ENCODE measurements around the gene FTCDNL1. TPM values are rescaled to one million over a fixed set of nuclear protein-coding genes. Genes with fewer than 3 reads are reported as not detected.
A peak's percentile ranks its signal among the peaks of the same experiment; 100 is the strongest.

The FTCDNL1 gene
- total RNA-seq (2014; rRNA removed; shearing (Covaris generic)), result not detected in 2 replicates

DNA sequence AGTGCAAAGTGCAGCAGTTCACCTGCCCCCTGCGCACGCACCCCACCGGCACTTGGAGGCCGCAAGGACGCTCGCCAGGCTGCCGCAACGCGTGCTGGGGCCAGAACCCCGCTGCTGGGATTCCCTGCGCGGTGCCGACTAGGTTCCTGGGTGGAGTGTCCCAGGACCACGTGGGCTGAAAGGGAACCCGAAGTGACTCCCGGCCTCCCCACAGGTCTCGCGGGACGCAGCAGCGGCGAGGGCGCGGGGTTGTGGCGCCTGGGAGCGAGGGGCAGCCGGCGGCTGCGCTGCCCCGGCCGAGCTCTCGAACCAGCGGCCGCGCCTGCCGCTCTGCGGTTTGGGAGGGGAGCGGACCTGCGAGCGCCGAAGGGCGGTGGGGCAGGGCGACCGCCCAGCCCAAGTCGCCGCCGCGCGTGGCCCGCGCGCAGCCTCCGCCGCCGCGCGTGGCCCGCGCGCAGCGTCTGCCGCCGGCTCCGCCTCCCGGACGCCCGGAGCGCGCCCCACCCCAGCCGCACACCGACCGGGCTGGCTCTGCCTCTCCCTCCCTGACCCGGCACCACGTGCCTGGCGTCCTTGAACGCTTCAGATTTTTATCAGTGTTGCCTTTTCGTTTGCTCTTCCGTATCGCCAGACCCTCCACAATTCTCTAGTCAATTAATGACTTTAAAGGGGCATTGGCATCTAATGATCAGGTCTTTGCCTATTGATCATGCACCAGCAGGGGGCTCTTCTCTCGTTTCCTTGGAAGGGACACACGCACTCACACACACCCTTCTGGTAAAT is at the start of gene FTCDNL1:
Gene FTCDNL1 (minus strand): TSS at position 475 of the 783 bp plus-strand sequence. CDS start 2,230 bp downstream, outside the sequence.
- Histone ChIP-seq H3K27ac (no peak within 1 kb of the TSS), H3K4me1 (replicated peaks) (peaks cover 8% of the 10 kb centered on the region; the same call in 1 of the 2 replicates), H3K36me3 (no peaks in the 10 kb centered on the region), H3K4me3 (peak within 1 kb of the TSS; percentile 40), H3K27me3 (replicated peaks) (peaks cover 62% of the 10 kb centered on the region), H3K9me3 (replicated peaks) (no peaks in the 10 kb centered on the region)
- peak; percentile 35 to 43 for DNase-seq (ENCODE audit: low read depth in 1 of 2, low spot score in 2 of 2)

DNA sequence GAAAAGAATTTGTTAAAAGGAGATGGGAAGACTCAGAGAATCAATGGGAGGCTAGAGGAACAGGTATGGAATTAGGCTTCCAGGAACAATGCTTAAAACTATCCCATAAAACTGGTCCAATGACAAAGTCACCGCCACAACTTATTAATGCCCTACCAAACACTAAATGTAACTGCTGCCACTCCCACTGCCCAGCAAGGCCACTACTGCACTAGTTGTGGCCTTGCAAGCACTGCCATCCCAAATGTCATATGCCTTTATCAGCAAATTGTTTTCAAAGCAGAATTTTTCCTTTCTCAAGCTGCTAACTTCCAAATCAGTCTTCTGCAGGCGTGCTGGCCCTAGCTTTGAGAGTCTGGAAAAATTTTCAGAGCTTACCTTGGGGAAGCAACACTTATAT is 45.6 kb upstream of the FTCDNL1 start:
- no peaks in the 10 kb centered on the region for H3K36me3 ChIP-seq
- H3K27me3 ChIP-seq (replicated peaks), result no peaks in the 10 kb centered on the region
- no peak overlapping the region for H3K4me3 ChIP-seq
- DNase-seq (ENCODE audit: low read depth in 1 of 2, low spot score in 2 of 2), result no peak
- no peaks in the 10 kb centered on the region for H3K9me3 ChIP-seq (replicated peaks)
- no peaks in the 10 kb centered on the region for H3K4me1 ChIP-seq (replicated peaks)
- no peak overlapping the region for H3K27ac ChIP-seq

DNA sequence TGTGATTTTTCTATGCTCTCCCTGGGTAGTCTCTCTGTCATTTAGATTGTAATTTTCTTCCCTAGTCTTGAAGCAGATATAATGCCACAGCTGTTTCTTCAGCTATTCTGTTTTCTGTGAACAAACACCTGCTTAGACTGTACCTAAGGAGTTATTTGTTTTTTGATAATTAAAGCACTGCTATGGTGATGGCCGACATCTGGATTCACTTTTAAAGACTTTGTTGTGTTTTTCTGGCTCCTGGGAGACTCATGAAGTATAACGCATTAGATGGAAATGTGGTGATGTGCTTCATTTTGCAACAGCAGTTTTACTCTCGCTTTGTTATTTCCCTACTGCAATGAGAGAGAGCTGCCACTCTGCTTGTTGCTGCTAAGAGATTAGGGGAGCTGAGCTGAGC is 44.4 kb upstream of the FTCDNL1 start:
- Histone ChIP-seq H3K4me3 (no peak overlapping the region), H3K36me3 (no peaks in the 10 kb centered on the region), H3K9me3 (replicated peaks) (no peaks in the 10 kb centered on the region), H3K4me1 (replicated peaks) (no peaks in the 10 kb centered on the region), H3K27me3 (replicated peaks) (no peaks in the 10 kb centered on the region), H3K27ac (no peak overlapping the region)
- no peak for DNase-seq (ENCODE audit: low read depth in 1 of 2, low spot score in 2 of 2)

DNA sequence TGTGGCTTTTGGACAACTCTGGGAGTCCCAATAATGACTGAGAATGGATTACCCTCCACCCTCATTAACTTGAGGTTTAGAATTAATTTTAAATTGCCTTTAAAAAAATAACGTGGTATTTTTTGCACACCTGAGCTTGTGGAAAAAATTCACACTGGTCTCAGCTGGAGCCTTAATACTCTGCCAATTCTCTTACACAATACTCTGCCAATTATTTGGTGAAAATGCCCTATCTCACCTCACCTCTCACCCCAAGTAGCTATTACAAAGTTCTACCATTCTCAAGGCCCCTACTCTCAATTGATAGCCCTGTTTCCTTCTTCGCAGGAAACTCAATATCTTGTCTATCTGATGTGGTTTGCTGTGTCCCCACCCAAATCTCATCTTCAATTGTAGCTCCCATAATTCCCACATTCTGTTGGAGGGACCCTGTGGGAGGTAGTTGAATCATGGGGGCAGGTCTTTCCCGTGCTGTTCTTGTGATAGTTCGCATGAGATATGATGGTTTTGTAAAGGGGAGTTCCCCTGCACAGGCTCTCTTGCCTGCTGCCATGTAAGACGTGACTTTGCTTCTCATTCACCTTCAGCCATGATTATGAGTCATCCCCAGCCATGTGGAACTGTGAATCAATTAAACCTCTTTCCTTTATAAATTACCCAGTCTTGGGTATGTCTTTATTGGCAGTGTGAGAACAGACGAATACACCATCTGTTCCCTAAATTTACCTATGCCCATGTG is 32.7 kb upstream of the FTCDNL1 start:
- DNase-seq (ENCODE audit: low read depth in 1 of 2, low spot score in 2 of 2), result no peak
- H3K27me3 ChIP-seq (replicated peaks), result no peaks in the 10 kb centered on the region
- H3K27ac ChIP-seq, result no peak overlapping the region
- peaks cover 2% of the 10 kb centered on the region; the same call in 1 of the 2 replicates for H3K9me3 ChIP-seq (replicated peaks)
- H3K4me1 ChIP-seq (replicated peaks), result no peaks in the 10 kb centered on the region
- no peaks in the 10 kb centered on the region for H3K36me3 ChIP-seq
- no peak overlapping the region for H3K4me3 ChIP-seq

DNA sequence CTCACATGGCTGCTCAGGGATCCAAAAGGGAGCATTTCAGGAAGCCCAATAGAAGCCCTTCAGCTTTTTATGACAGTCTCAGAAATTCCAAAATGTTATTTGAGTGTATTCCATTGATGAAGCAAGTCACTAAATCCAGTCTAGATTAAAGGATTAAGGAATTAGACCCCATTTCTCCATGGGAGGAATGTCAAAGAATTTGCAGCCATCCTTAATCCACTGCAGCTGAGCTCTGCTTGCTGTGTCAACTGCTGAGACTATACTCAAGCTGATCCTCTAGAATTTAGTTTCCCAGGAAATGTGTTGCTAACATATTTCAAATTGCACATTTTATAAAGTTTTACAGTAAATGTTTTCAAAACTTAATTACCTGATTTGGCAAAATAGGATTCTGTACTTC is 31.7 kb upstream of the FTCDNL1 start:
- no peak overlapping the region for H3K4me3 ChIP-seq
- DNase-seq (ENCODE audit: low read depth in 1 of 2, low spot score in 2 of 2), result no peak
- no peaks in the 10 kb centered on the region for H3K27me3 ChIP-seq (replicated peaks)
- H3K9me3 ChIP-seq (replicated peaks), result peaks cover 2% of the 10 kb centered on the region; the same call in 1 of the 2 replicates
- no peaks in the 10 kb centered on the region for H3K4me1 ChIP-seq (replicated peaks)
- no peak overlapping the region for H3K27ac ChIP-seq
- H3K36me3 ChIP-seq, result no peaks in the 10 kb centered on the region

DNA sequence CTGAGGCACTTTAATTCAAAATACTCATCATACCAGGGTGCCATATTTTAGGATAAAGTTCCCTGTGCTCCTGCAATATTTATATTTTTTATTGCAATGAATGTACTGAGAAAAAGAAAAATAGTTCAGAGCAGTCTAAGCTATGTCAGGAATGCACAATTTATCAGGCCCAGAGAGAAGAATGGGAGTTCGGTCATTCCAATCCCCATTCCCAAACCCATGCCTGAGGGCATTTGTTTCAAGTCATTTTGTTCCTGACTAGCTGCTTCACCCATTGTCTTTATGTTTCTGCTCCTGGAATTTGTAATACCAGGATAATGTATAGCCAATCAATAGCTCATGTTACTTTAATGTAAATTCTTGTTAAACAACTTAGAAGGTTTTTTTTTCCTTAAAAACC is 24.4 kb upstream of the FTCDNL1 start:
- no peaks in the 10 kb centered on the region for H3K27me3 ChIP-seq (replicated peaks)
- peak in 1 of 2 experiments; percentile 17 for DNase-seq (ENCODE audit: low read depth in 1 of 2, low spot score in 2 of 2)
- H3K27ac ChIP-seq, result no peak overlapping the region
- no peaks in the 10 kb centered on the region for H3K4me1 ChIP-seq (replicated peaks)
- H3K9me3 ChIP-seq (replicated peaks), result peaks cover 6% of the 10 kb centered on the region; the same call in 1 of the 2 replicates
- H3K36me3 ChIP-seq, result no peaks in the 10 kb centered on the region
- H3K4me3 ChIP-seq, result no peak overlapping the region

DNA sequence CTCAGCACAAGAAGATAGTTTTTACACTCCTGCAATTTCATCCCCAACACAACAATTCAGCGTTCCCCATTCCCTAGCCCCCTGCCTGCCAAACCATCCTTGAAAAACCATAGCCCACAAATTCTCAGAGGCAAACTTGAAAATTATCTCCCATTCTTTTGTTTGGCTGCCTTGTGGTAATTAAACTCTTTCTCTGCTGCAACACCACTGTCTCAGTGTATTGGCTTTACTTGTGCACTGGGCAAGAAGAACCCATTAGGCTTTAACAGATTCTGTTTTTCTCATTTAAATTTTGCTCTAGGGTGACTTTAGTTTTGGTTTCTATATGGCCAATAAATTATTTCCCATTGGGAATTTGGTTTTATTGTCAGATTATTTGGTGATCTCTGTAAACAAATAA is 23.2 kb upstream of the FTCDNL1 start:
- Histone ChIP-seq H3K4me3 (no peak overlapping the region), H3K27me3 (replicated peaks) (peaks cover 4% of the 10 kb centered on the region; the same call in 1 of the 2 replicates), H3K9me3 (replicated peaks) (peaks cover 6% of the 10 kb centered on the region; the same call in 1 of the 2 replicates), H3K27ac (no peak overlapping the region), H3K4me1 (replicated peaks) (no peaks in the 10 kb centered on the region), H3K36me3 (no peaks in the 10 kb centered on the region)
- DNase-seq (ENCODE audit: low read depth in 1 of 2, low spot score in 2 of 2), result no peak

DNA sequence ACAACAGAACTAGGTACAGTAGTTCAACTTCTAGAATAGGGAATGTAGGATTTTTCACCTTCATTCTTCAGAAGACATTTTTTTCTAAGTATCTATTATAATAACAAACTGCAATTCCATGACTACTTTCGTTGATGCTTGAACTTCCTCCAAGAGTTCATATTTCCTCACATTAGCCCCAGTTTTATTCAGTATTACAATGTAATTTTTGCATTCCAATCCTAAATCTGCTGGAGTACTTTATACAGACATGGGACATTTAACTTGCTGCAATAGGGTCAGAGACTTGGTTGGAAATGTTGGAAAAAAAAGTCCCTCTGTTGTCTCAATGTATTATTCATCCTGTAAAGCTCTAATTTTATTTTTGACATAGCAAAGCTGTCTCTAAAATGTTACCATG is 19.6 kb upstream of the FTCDNL1 start:
- Histone ChIP-seq H3K27me3 (replicated peaks) (peaks cover 4% of the 10 kb centered on the region; the same call in 1 of the 2 replicates), H3K9me3 (replicated peaks) (peaks cover 6% of the 10 kb centered on the region; the same call in 1 of the 2 replicates), H3K4me3 (no peak overlapping the region), H3K27ac (no peak overlapping the region), H3K4me1 (replicated peaks) (no peaks in the 10 kb centered on the region), H3K36me3 (no peaks in the 10 kb centered on the region)
- DNase-seq (ENCODE audit: low read depth in 1 of 2, low spot score in 2 of 2), result no peak

DNA sequence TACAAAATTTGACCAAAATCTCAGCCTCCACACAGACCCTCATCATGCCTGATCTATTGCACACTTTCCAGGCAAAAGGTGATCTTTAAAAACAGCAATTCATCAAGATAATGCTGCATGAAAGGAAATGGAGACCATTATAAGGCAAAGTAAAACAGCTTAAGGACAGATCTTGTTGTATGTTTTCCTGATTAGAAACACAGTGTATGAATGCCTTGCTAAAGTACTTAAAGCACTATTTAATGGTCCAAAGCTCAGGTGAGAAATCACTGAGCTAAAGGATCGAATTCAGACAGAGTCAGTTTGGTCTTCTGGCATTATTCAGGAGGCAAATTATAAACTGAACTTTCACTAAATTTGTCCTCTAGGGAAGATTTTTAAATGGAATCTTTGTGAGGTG is 18.7 kb upstream of the FTCDNL1 start:
- Histone ChIP-seq H3K9me3 (replicated peaks) (peaks cover 5% of the 10 kb centered on the region; the same call in 1 of the 2 replicates), H3K4me1 (replicated peaks) (no peaks in the 10 kb centered on the region), H3K27ac (no peak overlapping the region), H3K36me3 (no peaks in the 10 kb centered on the region), H3K4me3 (no peak overlapping the region), H3K27me3 (replicated peaks) (peaks cover 4% of the 10 kb centered on the region; the same call in 1 of the 2 replicates)
- no peak for DNase-seq (ENCODE audit: low read depth in 1 of 2, low spot score in 2 of 2)

DNA sequence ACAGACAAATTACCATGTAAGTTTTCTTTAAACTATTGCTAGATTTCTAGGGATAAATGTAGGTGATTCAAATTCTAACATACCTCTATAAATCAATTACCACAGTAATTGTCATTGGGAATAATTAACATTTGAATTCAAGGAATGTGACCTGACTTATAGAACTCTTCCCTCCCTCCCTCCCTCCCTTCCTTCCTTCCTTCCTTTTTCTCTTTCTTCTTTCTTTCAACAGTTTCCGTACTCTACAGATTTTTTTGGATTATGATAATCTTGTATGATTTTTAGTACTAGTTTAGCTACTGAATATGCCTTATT is 18.2 kb upstream of the FTCDNL1 start:
- Histone ChIP-seq H3K4me1 (replicated peaks) (no peaks in the 10 kb centered on the region), H3K27me3 (replicated peaks) (peaks cover 4% of the 10 kb centered on the region; the same call in 1 of the 2 replicates), H3K36me3 (no peaks in the 10 kb centered on the region), H3K4me3 (no peak overlapping the region), H3K27ac (no peak overlapping the region), H3K9me3 (replicated peaks) (peaks cover under 1% of the 10 kb centered on the region; the same call in 1 of the 2 replicates)
- no peak for DNase-seq (ENCODE audit: low read depth in 1 of 2, low spot score in 2 of 2)

DNA sequence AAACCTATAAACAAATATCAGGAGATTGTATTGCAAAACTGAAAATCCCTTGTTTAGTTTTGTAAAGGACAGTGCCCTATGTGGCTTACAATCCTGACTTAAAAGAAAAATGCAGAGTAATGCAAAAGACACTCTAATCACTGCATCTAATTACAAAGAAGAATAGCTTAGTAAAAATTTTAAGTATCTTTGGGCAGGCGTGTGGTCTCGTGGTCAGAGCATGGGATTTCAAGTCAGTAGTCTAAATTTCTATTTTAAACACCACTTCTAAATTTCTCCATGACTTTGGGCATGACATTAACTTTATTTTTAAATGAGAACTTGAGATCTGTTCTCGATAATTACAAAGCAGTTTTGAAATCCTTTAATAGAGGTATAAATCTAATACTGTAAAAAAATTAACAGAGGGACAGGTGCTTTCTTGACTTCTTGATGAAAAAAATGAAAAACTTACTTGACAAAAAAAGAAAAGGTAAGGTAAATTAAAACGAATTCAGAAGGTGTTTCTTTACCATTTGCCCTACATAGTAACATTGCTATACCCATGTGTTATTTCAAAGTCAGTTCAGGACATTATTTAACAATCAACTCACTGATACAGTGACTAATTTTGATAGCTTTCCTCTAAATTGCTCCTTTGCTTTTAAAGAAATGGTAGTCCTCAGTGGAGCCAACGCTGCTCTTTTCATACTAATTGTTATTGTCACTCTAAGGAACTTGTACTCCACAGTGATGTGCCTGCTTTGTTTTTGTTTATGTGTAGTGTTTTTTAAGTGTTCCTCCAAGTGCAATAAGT is 17.6 kb upstream of the FTCDNL1 start:
- DNase-seq (ENCODE audit: low read depth in 1 of 2, low spot score in 2 of 2), result no peak
- no peak overlapping the region for H3K27ac ChIP-seq

DNA sequence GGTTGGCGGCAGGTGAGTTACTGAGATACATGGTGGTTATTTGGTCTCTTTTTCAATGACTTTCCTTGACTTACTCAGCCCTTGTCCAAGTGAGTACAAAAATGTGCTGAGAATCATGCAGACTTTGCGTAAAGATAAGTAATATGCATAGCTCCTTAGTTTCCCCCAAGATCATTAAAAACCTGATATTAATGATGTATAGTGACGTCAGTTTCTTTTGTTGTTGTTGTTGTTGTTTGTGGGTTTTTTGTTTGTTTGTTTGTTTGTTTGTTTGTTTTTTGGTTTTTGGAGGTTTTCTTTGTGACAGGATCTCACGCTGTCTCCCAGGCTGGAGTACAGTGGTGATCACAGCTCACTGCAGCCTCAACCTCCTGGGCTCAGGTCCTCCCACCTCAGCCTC is 14.9 kb upstream of the FTCDNL1 start:
- no peaks in the 10 kb centered on the region for H3K9me3 ChIP-seq (replicated peaks)
- H3K27ac ChIP-seq, result no peak overlapping the region
- DNase-seq (ENCODE audit: low read depth in 1 of 2, low spot score in 2 of 2), result no peak
- H3K36me3 ChIP-seq, result no peaks in the 10 kb centered on the region
- peaks cover 4% of the 10 kb centered on the region; the same call in 1 of the 2 replicates for H3K27me3 ChIP-seq (replicated peaks)
- H3K4me3 ChIP-seq, result no peak overlapping the region
- H3K4me1 ChIP-seq (replicated peaks), result no peaks in the 10 kb centered on the region

More for the DNA sequence above, 17.6 kb upstream of the FTCDNL1 start:
- H3K9me3 ChIP-seq (replicated peaks), result no peaks in the 10 kb centered on the region
- peaks cover 4% of the 10 kb centered on the region; the same call in 1 of the 2 replicates for H3K27me3 ChIP-seq (replicated peaks)
- no peak overlapping the region for H3K4me3 ChIP-seq
- H3K4me1 ChIP-seq (replicated peaks), result no peaks in the 10 kb centered on the region
- H3K36me3 ChIP-seq, result no peaks in the 10 kb centered on the region

DNA sequence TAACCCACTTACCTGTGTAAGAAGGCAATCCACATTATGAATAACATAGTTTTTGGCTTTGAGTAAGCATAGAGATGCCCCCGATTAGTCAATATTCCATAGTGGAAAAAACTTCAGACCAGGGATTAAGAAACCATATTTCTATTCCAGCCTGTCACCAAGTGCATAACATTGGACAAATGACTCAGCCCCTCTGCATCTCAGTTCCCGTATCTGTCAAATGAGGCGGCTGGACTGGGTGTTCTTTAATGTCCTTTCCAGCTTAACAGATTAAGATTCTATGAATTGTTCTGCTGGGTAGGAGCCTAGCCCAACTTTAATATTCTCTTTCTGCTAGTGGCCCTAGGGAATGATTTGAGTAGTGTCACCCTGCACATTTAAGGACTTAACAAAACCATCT is 11.8 kb upstream of the FTCDNL1 start:
- Histone ChIP-seq H3K27me3 (replicated peaks) (no peaks in the 10 kb centered on the region; the same call in 1 of the 2 replicates), H3K4me3 (no peak overlapping the region), H3K27ac (no peak overlapping the region), H3K9me3 (replicated peaks) (no peaks in the 10 kb centered on the region), H3K36me3 (no peaks in the 10 kb centered on the region), H3K4me1 (replicated peaks) (no peaks in the 10 kb centered on the region)
- no peak for DNase-seq (ENCODE audit: low read depth in 1 of 2, low spot score in 2 of 2)
